Stimulated activated CD4-positive, alpha-beta T cell treated with anti-CD3 and anti-CD28 coated beads, Interleukin-12 subunit alpha, Interleukin-12 subunit beta, amount 100 ng/mL, for 48 hours (primary cell): Measurements from ENCODE around the gene ZC3H7B.
"Not testable (repeated sequence)": the region's sequence is repeated elsewhere in the genome, so short reads cannot be mapped to it uniquely, and the experiment has no call there.

Experiments
- DNase-seq, 3 donors: peaks; one replicate each; pipeline ENCODE4 v3.0.0-alpha.2; 2020; ENCODE audit warnings: low read depth in 2 of 3, low spot score in 1 of 3

ZC3H7B gene

DNA sequence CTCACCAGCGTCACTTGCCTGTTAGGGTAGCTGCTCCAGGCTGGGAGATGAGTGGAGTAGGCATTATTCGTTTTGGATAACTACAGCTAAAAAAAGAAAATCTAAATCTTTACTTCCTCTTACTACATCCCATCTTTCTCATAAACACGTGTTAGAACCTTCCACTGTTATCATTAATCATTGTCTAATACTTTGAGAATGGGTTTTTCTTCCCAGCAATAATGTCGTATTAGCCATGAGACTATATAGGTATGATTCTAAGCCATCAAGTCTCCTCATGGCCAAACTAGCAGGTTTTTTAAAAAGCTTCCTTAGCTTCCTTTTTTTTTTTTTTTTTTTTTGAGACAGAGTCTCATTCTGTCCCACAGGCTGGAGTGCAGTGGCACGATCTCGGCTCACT lies 76.5 kb downstream of the ZC3H7B start:
- no peak for DNase-seq

DNA sequence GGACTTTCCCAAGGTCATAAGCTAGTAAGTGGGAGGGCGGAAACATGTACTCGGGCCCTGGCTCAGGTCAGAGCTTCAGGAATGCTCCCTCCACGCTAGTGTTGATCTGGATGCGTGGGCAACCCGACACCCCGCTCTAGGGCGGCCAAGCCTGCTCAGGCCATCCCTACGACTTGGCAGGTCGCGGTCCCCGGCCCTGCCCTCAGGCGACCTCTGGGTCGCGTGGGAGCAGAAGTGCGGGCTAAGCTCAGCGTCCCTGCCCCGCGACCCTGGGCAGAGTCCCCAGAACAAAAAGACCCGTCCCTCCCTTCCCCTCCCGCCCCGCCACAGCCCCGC lies 79.6 kb downstream of the ZC3H7B start:
- DNase-seq: no peak

DNA sequence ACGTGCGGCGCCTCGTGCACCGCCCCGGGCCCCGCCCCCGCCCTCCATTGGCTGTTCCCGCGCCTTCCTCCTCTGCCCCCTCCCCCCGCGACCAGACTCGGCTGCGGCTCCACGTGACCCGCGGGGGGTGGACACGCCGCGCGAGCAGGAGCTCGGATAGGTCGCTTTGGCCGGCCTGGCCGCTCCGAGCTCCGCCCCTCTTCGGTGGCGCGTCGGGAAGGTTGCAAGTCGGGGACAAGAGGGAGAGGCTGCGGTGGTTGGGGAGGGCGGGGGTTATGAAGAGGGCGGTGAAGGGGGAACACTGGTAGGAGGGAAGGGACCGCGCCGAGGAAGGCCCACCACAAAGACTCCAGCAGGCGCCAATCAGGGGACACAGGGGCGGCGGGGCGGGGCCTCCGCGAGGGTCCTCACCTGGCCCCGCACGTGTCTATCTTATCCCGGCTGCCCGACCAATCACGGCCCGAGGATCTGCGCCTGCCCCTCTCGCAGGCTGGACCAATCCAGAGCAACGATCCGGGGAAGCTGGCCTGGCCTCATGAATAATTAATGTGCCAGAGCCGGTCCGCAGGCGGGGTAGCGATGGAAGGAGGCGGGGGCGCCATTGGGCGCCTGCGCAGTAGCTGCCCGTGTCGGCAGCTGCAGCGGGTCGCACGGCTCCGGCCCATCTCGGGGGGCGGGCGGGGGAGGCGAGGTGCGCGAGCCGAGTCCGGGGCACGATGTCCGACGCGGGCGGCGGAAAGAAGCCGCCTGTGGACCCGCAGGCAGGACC lies 80.2 kb downstream of the ZC3H7B start, which contains the start of gene TEF:
Gene TEF (plus strand): TSS at position 614 of the 769 bp plus-strand sequence. CDS start 103 bp downstream, at position 717.
- peak; percentile 93 to 97 (median 96) for DNase-seq

DNA sequence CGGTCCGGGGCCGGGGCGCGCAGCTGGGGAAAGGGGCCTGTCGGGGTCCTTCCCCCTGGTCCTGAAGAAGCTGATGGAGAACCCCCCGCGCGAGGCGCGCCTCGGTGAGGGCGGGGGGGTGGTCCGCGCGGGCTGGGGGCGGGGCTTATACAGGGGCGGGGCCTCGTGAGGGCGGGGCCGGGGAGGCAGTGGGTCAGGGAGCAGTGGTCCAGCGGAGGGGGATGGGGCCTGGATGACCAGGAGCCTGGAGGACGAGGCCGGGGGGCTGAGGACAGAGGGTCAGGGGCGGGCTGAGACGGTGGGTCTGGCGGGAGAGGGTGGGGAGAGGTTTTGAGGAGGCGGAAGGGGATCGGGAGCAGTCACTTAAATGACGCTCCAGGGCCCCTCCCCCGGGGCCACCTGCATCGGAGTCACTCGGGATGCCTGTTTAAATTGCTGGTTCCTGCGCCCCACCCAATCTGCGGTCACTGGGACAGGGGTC lies 80.8 kb downstream of the ZC3H7B start:
- DNase-seq: peak in 2 of 3 donors; percentile 45 to 49

DNA sequence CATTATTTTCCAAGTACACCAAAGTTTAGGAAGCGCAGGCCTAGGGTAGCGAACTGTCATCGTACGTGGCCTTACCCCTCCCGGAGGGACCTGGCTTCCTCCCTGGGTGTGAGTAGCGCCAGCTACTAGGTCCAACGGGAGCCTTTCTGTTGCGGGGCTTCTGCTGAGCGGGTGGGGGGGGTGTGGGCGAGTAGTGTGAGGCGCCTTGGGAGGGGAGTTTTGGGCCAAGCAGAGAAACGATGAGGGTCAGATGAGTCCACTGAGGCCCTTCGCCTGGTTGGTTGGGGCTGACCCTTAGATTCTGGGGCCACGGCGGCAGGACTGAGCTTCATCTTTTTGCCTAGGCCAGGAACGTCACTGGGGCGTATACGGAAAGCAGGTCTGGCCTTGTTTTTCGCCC lies 81.3 kb downstream of the ZC3H7B start:
- no peak for DNase-seq

DNA sequence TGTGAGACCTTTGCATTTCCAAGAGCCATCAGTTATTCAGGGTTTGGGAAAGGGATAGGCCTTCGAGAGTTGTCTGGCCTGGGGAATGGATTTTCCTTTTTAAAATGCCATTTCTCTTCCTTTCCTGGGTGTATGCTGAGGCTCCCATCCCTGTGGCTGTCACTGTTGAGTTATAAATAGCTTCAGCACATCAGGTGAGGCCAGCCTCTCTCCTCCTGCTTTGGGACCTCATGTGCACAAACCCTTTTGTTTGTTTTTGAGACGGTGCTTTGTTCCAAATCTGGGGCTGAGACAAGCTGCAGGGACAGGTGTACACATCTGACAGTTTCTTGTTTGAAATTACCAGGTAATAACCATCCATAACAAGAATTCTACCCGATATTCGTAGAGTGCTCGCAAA lies 81.8 kb downstream of the ZC3H7B start:
- no peak for DNase-seq

DNA sequence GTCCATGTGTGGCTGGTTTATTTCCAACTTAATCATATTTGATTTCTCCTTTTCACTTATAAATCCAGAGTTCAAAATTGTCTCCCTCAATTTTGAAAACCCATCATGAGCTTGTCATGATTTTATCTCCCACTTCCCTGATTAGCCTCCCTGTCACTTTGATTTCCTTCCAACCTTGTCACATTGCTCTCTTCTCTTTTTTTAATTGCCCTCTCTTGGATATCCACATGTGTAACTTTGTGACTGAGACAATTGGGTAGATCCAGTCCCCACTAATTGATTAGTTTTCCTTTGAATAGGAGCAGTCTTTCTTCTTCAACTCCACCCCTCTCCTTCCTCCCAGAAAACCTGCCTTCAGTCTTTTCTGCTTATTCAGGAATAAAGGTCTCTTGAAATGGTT lies 82.8 kb downstream of the ZC3H7B start:
- DNase-seq: no peak

DNA sequence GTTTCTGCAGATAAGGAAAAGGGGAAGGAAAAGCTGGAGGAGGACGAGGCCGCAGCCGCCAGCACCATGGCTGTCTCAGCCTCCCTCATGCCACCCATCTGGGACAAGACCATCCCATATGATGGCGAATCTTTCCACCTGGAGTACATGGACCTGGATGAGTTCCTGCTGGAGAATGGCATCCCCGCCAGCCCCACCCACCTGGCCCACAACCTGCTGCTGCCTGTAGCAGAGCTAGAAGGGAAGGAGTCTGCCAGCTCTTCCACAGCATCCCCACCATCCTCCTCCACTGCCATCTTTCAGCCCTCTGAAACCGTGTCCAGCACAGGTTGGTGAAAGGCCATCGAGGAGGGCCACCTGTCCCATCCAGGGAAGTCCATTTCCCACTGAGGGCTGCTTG lies 86.0 kb downstream of the ZC3H7B start:
- no peak for DNase-seq

DNA sequence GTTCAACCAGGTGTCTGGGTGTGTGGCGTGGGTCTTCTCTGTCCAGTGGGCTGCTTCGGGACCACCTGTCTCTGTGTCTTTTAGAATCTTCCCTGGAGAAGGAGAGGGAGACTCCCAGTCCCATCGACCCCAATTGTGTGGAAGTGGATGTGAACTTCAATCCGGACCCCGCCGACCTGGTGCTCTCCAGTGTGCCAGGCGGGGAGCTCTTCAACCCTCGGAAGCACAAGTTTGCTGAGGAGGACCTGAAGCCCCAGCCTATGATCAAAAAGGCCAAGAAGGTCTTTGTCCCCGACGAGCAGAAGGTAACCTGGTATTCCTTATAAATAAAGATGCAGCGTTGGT lies 92.7 kb downstream of the ZC3H7B start:
- no peak for DNase-seq

DNA sequence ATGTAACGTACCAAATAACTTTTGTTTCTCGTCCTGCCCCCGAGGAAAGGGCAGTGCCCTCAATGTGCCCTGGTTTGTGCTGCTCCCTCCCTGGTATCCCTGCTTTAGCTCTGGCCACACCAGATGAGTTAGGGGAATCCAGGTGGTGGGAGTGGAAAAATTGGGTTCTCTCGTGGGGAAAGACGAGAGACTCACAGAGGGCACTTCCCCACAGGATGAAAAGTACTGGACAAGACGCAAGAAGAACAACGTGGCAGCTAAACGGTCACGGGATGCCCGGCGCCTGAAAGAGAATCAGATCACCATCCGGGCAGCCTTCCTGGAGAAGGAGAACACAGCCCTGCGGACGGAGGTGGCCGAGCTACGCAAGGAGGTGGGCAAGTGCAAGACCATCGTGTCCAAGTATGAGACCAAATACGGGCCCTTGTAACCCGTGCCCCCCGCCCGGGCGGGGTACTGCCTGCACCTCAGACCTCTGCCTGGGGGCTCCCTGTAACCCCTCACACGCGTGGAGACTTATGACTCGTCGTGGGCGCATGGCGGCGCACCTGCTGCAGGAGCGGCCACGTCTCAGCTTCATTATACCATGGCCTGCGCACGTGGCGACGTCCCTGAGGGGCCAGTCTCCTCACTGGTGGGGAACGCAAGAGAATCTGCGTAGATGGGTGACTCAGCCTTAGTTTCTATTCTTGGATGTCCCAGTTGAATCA lies 94.4 kb downstream of the ZC3H7B start:
- DNase-seq: no peak

DNA sequence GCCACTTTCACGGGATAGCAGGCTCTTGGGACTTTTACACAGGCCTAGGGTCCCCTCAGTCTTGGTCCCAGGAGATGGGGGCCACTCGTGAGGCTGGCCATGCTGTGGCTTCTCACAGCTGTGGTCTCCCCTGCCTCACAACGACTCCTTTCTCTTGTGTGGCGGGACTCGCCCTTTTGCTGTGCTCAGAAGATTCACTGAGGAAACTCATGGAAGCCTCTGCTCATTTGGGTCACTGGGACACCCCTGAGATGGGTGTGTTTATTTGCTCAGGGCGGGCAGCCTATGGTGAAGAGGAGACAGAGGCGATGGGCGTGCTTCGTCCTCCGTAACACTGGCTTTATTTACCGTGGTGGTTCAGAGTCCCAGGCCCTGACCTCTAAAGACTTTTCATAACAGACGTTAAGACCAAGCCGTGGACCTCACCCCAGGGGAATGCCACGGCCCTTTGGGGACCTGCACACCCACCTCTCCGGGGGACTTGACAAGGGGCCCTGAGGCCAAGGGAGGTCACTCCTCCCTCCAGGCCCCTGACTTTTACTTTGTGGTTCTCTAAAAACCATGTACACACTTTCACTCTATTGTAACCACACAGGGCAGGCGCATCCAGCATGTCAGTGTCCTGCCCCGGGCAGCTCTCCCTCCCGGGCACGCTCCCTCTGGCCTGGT lies 96.0 kb downstream of the ZC3H7B start:
- DNase-seq: no peak

DNA sequence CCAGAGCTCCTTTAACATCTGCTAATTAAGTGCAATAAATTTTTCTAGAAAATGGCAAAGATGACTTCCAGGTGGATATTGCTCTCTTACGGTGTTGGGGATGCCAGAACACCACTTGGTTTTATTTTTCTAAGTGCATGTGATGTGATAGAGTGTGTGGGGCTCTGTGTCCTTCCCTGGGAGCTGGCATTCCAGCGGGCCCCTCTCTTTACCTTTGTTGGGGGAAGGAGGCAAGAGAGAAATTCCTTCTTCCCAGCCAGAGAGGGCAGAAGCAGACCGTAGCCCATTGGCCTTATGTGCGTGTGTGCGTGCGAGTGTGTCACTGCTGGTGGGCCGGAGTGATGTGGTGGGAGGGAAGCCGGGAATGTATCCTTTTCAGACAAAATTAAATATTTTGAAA lies 97.6 kb downstream of the ZC3H7B start:
- DNase-seq: no peak

DNA sequence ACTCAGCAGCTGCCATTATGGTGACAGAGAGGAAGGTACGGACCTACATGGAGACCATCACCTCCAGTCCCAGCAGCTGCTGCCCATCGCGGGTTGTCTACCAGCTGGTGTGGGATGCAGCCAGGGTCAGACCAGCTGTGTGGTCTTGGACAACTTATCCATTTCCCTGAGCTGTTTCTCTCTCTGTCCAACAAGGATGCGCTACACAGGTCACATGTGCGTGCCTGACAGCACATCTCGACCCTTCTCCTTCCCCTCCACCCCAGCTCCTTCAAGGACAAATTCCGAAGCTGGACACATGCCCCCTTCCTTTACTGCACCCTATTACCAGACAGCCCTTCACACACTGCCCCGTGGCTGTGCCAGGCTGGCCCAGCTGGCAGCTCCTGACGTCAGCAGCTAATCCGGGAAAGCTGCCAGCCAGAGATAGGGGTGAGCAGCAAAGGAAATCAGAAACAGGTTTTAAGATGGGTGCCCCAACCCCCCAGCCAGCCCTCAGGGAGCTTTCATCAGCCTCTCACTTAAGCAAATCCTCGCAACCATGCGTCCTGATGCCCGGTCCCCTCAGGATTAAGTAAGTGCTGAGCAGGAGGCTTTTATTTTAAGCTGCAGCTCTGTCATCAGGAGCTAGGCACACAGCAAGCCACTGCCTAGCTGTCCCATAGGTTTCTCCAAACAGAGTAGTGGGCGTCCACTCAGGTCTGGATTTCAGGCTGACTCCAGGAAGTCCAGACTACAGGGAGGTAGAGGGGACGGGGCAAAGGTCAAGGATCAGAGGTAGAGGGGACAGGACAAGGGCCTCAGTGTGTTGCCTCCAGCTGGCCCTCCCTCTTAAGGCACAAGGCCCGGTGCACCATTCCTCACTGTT lies 100.7 kb downstream of the ZC3H7B start:
- no peak for DNase-seq

DNA sequence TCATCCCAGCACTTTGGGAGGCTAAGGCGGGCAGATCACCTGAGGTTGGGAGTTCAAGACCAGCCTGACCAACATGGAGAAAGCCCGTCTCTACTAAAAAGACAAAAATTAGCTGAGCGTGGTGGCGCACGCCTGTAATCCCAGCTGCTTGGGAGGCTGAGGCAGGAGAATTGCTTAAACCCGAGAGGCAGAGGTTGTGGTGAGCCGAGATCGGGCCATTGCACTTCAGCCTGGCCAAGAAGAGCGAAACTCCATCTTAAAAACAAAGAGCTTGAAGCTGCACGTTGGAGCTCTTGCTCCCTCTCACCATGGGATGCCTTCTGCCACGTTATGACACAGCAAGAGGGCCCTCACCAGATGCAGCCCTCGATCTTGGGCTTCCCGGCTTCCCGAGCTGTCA lies 101.5 kb downstream of the ZC3H7B start:
- not testable (repeated sequence) for DNase-seq

DNA sequence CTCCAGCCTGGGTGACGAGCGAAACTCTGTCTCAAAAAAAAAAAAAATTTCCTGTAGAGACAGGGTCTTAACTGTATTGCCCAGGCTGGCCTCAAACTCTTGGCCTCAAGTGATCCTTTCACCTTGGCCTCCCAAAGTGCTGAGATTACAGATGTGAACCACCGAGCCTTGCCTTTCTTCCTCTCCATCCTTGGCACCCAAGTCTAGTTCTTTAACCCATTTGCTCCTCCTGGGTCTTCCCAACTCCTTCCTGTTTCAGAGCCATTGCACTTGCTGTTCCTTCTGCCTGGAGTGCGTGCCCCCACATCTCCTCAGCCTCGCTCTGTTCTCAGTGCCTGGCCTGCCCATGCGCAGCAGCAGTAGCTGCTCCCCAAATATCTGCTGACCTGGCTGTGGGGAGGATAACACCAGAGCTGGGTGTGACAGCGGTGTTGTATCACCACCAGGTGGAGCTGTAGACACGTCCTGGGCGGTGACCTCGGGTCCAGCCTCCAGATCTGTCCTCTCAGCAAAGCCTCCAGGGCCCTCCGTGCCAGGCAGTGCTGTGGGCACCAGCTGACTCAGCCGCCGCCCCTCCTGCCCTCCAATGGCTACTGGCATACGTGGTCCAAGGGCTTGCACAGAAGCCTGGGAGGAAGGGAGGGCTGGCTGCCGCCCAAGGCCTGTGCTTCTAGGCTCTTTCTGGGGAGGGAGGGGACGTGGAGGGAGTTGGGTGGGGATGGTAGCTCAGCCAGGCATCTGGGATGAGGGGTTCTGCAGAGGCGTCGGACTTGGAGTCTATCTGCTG lies 102.4 kb downstream of the ZC3H7B start:
- DNase-seq: peak; percentile 81 to 90 (median 82)

DNA sequence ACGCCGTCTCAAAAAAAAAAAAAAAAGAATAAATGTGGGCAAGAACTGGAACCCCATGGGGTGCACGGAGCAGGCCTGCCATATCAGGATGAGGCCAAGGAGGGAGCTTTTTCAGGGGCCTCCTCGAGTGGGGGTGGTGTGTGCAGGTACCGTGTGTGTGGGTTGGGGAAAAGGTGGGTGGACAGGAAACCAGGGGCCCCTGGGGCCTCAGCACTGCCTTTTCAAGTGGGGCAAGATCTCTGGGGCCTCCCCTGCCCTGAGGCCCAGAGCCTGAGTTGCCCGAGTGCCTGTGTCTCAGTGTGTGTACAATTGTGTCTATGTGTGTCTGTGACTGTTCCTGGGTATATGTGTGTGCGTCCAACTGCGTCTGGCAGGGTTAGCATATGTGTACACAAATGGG lies 104.3 kb downstream of the ZC3H7B start:
- DNase-seq: peak in 1 of 3 donors; percentile 21

DNA sequence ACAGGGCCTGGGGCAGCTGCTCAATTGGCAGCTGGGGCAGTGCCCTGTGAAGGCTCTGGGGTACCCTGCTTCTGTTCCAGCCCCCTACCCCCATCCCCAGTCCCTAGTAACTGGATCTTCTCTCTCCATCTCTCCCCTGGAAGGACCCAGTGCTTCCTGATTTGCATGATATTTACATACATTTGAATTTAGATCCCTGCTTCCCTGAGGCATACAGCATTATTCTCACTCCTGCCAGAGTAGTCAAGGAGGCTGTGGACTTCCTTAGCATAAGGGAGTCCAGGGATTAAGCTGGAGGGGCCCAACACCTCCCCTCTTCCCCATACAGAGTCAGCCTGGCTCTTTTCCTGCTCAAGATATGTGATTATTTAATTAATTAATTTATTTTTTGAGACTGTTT lies 105.1 kb downstream of the ZC3H7B start:
- no peak for DNase-seq

DNA sequence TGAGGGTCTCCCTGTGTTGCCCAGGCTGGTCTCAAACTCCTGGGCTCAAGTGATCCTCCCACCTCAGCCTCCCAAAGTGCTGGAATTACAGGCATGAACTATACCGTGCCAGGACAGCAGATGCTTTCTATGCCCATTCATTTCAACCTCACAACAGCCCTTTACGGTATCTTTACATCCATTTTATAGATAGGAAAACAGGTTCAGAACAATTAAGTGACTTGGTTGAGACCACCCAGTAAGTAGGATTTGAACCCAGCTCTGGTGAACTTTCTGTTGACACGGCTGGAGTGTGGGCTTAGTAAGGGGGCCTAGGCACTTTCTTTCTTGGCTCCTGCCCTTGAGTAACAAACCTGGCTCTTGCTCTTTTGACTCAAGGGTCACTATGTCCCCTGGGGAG lies 106.1 kb downstream of the ZC3H7B start:
- no peak for DNase-seq

DNA sequence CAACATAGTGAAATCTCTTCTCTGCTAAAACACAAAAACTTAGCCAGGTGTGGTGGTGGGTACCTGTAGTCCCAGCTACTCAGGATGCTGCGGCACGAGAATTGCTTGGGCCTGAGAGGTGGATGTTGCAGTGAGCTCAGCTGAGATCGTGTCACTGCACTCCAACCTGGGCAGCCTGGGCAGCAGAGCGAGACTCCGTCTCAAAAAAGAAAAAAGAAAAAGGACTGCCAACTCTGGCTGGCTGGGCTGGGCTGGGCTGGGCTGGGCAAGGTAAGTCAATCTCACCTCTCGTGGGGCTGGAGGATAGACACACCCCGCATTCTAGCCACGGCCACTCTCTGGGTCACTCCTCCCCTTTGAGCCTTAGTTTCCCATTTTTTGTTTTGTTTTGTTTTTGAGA lies 107.3 kb downstream of the ZC3H7B start:
- no peak for DNase-seq
